DOHH2 (cell line): Measurements from ENCODE around the gene P3R3URF.

Source experiments
- H3F3A ChIP-seq: fragments of 200-600 bp; sonication (generic), shearing (Covaris generic); 2 replicates; pipeline ENCODE4 v1.6.0; 2016; ENCODE audit warnings: antibody characterized with exemption, mild to moderate bottlenecking; ENCODE audit not compliant: control insufficient read depth, insufficient read depth
- H3K27ac ChIP-seq: fragments of 200-600 bp; sonication (generic); 2 replicates; pipeline ENCODE4 v1.5.1; 2014; ENCODE audit warnings: low read depth, mild to moderate bottlenecking, low read length, moderate library complexity
- H3K27me3 ChIP-seq: fragments of 200-600 bp; sonication (generic); 2 replicates; pipeline ENCODE4 v1.6.1; 2014; ENCODE audit warnings: mild to moderate bottlenecking, low read length, mixed read lengths; ENCODE audit not compliant: control insufficient read depth
- H3K36me3 ChIP-seq: fragments of 200-600 bp; sonication (generic); 2 replicates; pipeline ENCODE4 v1.6.1; 2014; ENCODE audit warnings: mild to moderate bottlenecking, low read length, moderate library complexity, mixed read lengths; ENCODE audit not compliant: control insufficient read depth
- H3K4me1 ChIP-seq: fragments of 200-600 bp; sonication (generic); 2 replicates; pipeline ENCODE4 v1.6.1; 2014; ENCODE audit warnings: mild to moderate bottlenecking, low read length, mixed read lengths; ENCODE audit not compliant: control insufficient read depth
- H3K4me2 ChIP-seq: fragments of 200-600 bp; sonication (generic); 2 replicates; pipeline ENCODE4 v1.6.0; 2014; ENCODE audit warnings: mild to moderate bottlenecking, low read length, moderate library complexity
- H3K4me3 ChIP-seq: fragments of 200-600 bp; sonication (generic); 2 replicates; pipeline ENCODE4 v1.5.1; 2014; ENCODE audit warnings: mild to moderate bottlenecking, low read length, mixed read lengths
- H3K79me2 ChIP-seq: fragments of 200-600 bp; sonication (generic); 2 replicates; pipeline ENCODE4 v1.6.1; 2014; ENCODE audit warnings: mild to moderate bottlenecking, low read length, mixed read lengths; ENCODE audit not compliant: control insufficient read depth
- H3K9me2 ChIP-seq: fragments of 200-600 bp; sonication (generic); replicated peaks from 2 replicates; pipeline ENCODE4 v1.6.1; 2014; ENCODE audit warnings: mild to moderate bottlenecking, low read length, mixed read lengths; ENCODE audit not compliant: control insufficient read depth
- H3K9me3 ChIP-seq: fragments of 200-600 bp; sonication (generic); 2 replicates; pipeline ENCODE4 v1.6.1; 2014; ENCODE audit warnings: antibody characterized with exemption, low read length, mixed read lengths; ENCODE audit not compliant: control insufficient read depth, insufficient read depth
- H4K20me1 ChIP-seq: fragments of 200-600 bp; sonication (generic); 2 replicates; pipeline ENCODE4 v1.6.0; 2014; ENCODE audit warnings: low read depth, mild to moderate bottlenecking, antibody characterized with exemption, low read length, moderate library complexity; ENCODE audit not compliant: control insufficient read depth, insufficient read depth
- EZH2phosphoT487 ChIP-seq: fragments of 200-600 bp; sonication (generic); IDR thresholded peaks from 2 replicates; pipeline ENCODE4 v1.6.1; 2017; ENCODE audit warnings: borderline replicate concordance, mild to moderate bottlenecking, antibody characterized with exemption, low read length, moderate library complexity, mixed read lengths
- TF ChIP-seq, protein P1 (sequence below): fragments of 200-600 bp; sonication (generic); IDR thresholded peaks from one replicate; pipeline ENCODE4 v1.5.1; 2014; ENCODE audit warnings: antibody characterized with exemption, mild to moderate bottlenecking, low read depth, low read length; ENCODE audit not compliant: poor library complexity, severe bottlenecking

The P3R3URF gene

DNA sequence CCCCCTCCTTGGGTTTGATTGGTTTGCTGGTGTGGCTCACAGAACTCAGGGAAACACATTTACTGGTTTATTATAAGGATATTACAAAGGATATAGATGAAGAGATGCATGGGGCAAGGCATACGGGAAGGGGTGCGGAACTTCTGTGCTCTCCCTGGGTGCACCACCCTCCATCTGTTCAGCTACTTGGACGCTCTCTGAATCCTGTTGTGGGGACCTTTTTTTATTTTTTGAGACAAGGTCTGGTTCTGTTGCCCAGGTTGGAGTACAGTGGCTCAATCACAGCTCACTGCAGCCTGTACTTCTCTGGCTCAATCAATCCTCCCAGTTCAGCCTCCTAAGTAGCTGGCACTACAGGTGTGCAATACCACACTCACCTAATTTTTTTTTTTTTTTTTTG is 34.3 kb upstream of the P3R3URF start:
- Histone ChIP-seq H3F3A (no peaks in the 10 kb centered on the region), H3K27me3 (peaks cover 6% of the 10 kb centered on the region; the same call in 1 of the 2 replicates), H3K36me3 (no peaks in the 10 kb centered on the region), H4K20me1 (no peaks in the 10 kb centered on the region), H3K4me3 (no peak overlapping the region), H3K9me2 (no peaks in the 10 kb centered on the region), H3K27ac (no peak overlapping the region), H3K9me3 (no peaks in the 10 kb centered on the region), H3K4me1 (peaks cover 5% of the 10 kb centered on the region; the same call in 1 of the 2 replicates), H3K4me2 (no peak overlapping the region), H3K79me2 (no peaks in the 10 kb centered on the region)
- TF ChIP-seq, protein P1, sequence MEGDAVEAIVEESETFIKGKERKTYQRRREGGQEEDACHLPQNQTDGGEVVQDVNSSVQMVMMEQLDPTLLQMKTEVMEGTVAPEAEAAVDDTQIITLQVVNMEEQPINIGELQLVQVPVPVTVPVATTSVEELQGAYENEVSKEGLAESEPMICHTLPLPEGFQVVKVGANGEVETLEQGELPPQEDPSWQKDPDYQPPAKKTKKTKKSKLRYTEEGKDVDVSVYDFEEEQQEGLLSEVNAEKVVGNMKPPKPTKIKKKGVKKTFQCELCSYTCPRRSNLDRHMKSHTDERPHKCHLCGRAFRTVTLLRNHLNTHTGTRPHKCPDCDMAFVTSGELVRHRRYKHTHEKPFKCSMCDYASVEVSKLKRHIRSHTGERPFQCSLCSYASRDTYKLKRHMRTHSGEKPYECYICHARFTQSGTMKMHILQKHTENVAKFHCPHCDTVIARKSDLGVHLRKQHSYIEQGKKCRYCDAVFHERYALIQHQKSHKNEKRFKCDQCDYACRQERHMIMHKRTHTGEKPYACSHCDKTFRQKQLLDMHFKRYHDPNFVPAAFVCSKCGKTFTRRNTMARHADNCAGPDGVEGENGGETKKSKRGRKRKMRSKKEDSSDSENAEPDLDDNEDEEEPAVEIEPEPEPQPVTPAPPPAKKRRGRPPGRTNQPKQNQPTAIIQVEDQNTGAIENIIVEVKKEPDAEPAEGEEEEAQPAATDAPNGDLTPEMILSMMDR: no peak
- no peak for TF ChIP-seq EZH2phosphoT487

DNA sequence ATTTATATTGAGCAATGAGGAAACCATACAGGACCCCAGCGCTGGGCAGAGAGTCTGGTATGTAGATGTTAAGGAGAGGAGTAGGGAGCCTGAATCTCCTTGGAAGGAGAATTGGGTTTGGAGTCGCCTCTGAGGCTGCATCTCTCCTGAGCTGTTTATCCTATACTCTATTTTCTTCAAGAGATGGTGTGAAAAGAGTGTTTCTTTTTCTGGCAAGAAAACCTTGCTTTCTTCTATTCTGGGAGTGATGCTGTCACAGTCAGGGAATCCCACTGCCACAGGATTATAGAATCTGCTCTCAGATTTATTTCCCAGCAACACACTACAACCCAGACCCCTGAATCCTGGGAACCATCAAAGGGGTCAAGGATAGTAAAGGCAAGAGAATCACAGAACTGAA is 30.1 kb upstream of the P3R3URF start:
- H3K36me3 ChIP-seq: no peaks in the 10 kb centered on the region
- no peaks in the 10 kb centered on the region for H3K9me2 ChIP-seq
- H4K20me1 ChIP-seq: no peaks in the 10 kb centered on the region
- no peaks in the 10 kb centered on the region for H3K79me2 ChIP-seq
- H3K27ac ChIP-seq: no peak overlapping the region
- peaks cover 13% of the 10 kb centered on the region for H3K27me3 ChIP-seq
- peaks cover 14% of the 10 kb centered on the region for H3K4me1 ChIP-seq
- no peaks in the 10 kb centered on the region for H3K9me3 ChIP-seq
- TF ChIP-seq EZH2phosphoT487: no peak
- TF ChIP-seq, protein P1: no peak
- no peak overlapping the region for H3K4me2 ChIP-seq
- H3F3A ChIP-seq: no peaks in the 10 kb centered on the region
- no peak overlapping the region for H3K4me3 ChIP-seq

DNA sequence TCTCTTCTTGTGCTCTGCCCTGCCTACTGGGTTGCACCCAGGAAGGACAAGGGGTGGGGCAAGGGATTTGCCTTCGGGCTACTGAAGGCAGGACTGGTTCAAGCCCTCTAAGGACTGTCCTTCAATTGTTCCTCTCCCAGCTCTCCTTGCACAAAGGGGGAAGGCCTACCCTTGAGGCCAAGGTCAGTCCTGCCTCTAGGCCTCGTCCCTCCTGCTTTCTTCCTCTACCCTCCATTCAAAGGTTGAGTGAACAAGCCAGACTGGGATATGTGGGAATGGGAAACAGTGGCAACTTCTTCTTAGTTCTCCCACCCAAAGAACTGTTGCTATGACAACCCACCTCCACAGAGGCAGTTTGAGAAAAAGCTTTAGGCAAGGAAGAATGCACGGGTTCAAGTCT is 29.5 kb upstream of the P3R3URF start:
- H3K4me3 ChIP-seq: no peak overlapping the region
- H3K36me3 ChIP-seq: no peaks in the 10 kb centered on the region
- no peak overlapping the region for H3K4me2 ChIP-seq
- H3K9me2 ChIP-seq: no peaks in the 10 kb centered on the region
- no peak overlapping the region for H3K27ac ChIP-seq
- no peaks in the 10 kb centered on the region for H3K9me3 ChIP-seq
- no peaks in the 10 kb centered on the region for H3K79me2 ChIP-seq
- no peak for TF ChIP-seq EZH2phosphoT487
- TF ChIP-seq, protein P1: no peak
- H3F3A ChIP-seq: no peaks in the 10 kb centered on the region
- peaks cover 13% of the 10 kb centered on the region for H3K27me3 ChIP-seq
- H4K20me1 ChIP-seq: no peaks in the 10 kb centered on the region
- peaks cover 14% of the 10 kb centered on the region for H3K4me1 ChIP-seq
